ENCODE data around the gene UBE2L3.

The UBE2L3 gene

GRCh38 chr22:21669026-21669425, 101.5 kb downstream of the UBE2L3 start:
- DNase-seq (ENCODE audit: low read depth in 2 of 3, low spot score in 2 of 3): no peak

DNA sequence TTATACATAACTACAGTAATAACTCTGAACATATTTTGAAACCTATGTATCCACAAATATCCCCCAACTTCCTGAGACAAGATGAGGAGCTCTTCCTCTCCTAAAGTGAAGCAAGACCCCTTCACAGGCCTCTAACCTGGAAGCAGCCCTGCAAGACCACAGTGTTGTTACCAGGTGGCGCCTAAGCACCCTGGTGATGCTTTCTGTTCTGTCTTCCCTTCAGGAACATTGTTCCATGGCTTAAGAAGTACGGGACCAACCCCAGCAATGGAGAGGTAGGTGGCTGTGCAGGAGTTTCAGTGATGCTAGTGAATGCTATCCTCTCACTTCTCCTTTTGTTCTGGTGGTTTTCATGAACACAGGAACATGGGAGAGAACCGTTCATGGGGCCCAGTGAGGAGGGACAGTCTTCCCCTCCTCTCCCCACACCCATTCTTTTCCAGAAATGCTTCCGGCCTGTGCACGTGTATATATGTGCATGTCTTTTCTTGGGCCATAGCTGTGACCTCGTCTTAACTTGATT, 104.7 kb downstream of the UBE2L3 start:
- DNase-seq (ENCODE audit: low read depth in 2 of 3, low spot score in 2 of 3): no peak
